MM.1S (cell line): Measurements from ENCODE around the gene DDHD1.

ENCODE experiments used
- DNase-seq: peaks from one replicate; pipeline ENCODE4 v3.0.0-alpha.2; 2015
- H2AFZ ChIP-seq: fragments of 300-600 bp; sonication (generic); 2 replicates; pipeline ENCODE4 v1.6.0; 2016; ENCODE audit warnings: antibody characterized with exemption, low read length
- H3F3A ChIP-seq: fragments of 300-600 bp; sonication (generic); 2 replicates; pipeline ENCODE4 v1.6.1; 2016; ENCODE audit warnings: mild to moderate bottlenecking, antibody characterized with exemption, low read length, moderate library complexity, mixed read lengths; ENCODE audit not compliant: insufficient read depth
- H3K27ac ChIP-seq: fragments of 300-600 bp; sonication (generic); 2 replicates; pipeline ENCODE4 v1.5.1; 2016; ENCODE audit warnings: mild to moderate bottlenecking, low read length
- H3K27me3 ChIP-seq: fragments of 300-600 bp; sonication (generic); replicated peaks from 2 replicates; pipeline ENCODE4 v1.6.0; 2016; ENCODE audit warnings: low read length; ENCODE audit not compliant: insufficient read depth
- H3K36me3 ChIP-seq: fragments of 300-600 bp; sonication (generic); replicated peaks from 2 replicates; pipeline ENCODE4 v1.6.1; 2016; ENCODE audit warnings: mild to moderate bottlenecking, low read length, mixed read lengths; ENCODE audit not compliant: insufficient read depth
- H3K4me1 ChIP-seq: fragments of 300-600 bp; sonication (generic); 2 replicates; pipeline ENCODE4 v1.6.1; 2016; ENCODE audit warnings: low read length, mixed read lengths
- H3K4me2 ChIP-seq: fragments of 300-600 bp; sonication (generic); 2 replicates; pipeline ENCODE4 v1.6.0; 2016; ENCODE audit warnings: low read depth, low read length
- H3K4me3 ChIP-seq: fragments of 300-600 bp; sonication (generic); 2 replicates; pipeline ENCODE4 v1.5.1; 2016; ENCODE audit warnings: low read length, mixed read lengths
- H3K79me2 ChIP-seq: fragments of 300-600 bp; sonication (generic); 2 replicates; pipeline ENCODE4 v1.6.1; 2016; ENCODE audit warnings: mixed run types, low read length, mixed read lengths
- H3K9ac ChIP-seq: fragments of 300-600 bp; sonication (generic); 2 replicates; pipeline ENCODE4 v1.6.1; 2016; ENCODE audit warnings: low read length, mixed read lengths
- H3K9me2 ChIP-seq: fragments of 300-600 bp; sonication (generic); replicated peaks from 2 replicates; pipeline ENCODE4 v1.6.1; 2016; ENCODE audit warnings: mild to moderate bottlenecking, low read length, mixed read lengths; ENCODE audit not compliant: insufficient read depth
- H3K9me3 ChIP-seq: fragments of 300-600 bp; sonication (generic); replicated peaks from 2 replicates; pipeline ENCODE4 v1.6.1; 2016; ENCODE audit warnings: mild to moderate bottlenecking, low read length, mixed read lengths; ENCODE audit not compliant: insufficient read depth
- H4K20me1 ChIP-seq: fragments of 300-600 bp; sonication (generic); 2 replicates; pipeline ENCODE4 v1.6.1; 2016; ENCODE audit warnings: mild to moderate bottlenecking, low read length, moderate library complexity, mixed read lengths; ENCODE audit not compliant: insufficient read depth
- EZH2 ChIP-seq: fragments of 300-600 bp; sonication (generic); optimal IDR thresholded peaks from 2 replicates; pipeline ENCODE3; 2017; ENCODE audit warnings: low read depth, mild to moderate bottlenecking, antibody characterized with exemption, low read length, mixed read lengths
- EZH2phosphoT487 ChIP-seq: fragments of 300-600 bp; sonication (generic); IDR thresholded peaks from 2 replicates; pipeline ENCODE4 v1.6.1; 2018; ENCODE audit warnings: antibody characterized with exemption, low read length
- TF ChIP-seq, protein P1 (sequence below): fragments of 300-600 bp; sonication (generic); IDR thresholded peaks from 2 replicates; pipeline ENCODE4 v1.5.1; 2016; ENCODE audit warnings: antibody characterized with exemption, low read length, mixed read lengths

The DDHD1 gene

DNA sequence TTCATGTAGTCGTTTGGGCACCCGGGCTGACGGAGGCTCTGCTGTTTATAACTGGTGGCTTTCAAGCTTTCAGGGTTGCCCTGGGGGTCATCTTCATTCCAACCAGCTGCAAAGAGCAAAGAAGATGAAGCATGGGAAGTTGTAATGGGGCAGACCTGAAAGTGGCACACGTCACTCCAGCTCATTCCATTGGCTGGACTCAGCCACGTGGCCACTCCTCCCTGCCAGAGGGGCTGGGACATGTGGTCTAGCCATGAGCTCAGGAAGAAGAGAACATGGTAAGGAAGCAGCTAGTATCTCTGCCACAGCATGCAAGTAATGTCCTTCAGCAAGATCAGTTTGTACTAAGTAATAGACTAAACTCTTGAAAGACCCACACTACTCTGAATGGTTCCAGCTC, 150.5 kb downstream of the DDHD1 start:
- Histone ChIP-seq H3K9me2 (no peaks in the 10 kb centered on the region), H3K27me3 (no peaks in the 10 kb centered on the region), H3K27ac (no peak overlapping the region), H3K4me1 (no peaks in the 10 kb centered on the region), H3F3A (no peaks in the 10 kb centered on the region), H3K4me2 (no peak overlapping the region), H3K9me3 (no peaks in the 10 kb centered on the region), H3K4me3 (no peak overlapping the region), H2AFZ (no peak overlapping the region), H3K9ac (no peak overlapping the region), H4K20me1 (no peaks in the 10 kb centered on the region), H3K79me2 (no peaks in the 10 kb centered on the region), H3K36me3 (no peaks in the 10 kb centered on the region)
- TF ChIP-seq, protein P1, sequence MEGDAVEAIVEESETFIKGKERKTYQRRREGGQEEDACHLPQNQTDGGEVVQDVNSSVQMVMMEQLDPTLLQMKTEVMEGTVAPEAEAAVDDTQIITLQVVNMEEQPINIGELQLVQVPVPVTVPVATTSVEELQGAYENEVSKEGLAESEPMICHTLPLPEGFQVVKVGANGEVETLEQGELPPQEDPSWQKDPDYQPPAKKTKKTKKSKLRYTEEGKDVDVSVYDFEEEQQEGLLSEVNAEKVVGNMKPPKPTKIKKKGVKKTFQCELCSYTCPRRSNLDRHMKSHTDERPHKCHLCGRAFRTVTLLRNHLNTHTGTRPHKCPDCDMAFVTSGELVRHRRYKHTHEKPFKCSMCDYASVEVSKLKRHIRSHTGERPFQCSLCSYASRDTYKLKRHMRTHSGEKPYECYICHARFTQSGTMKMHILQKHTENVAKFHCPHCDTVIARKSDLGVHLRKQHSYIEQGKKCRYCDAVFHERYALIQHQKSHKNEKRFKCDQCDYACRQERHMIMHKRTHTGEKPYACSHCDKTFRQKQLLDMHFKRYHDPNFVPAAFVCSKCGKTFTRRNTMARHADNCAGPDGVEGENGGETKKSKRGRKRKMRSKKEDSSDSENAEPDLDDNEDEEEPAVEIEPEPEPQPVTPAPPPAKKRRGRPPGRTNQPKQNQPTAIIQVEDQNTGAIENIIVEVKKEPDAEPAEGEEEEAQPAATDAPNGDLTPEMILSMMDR = no peak
- TF ChIP-seq EZH2 (no peak), EZH2phosphoT487 (no peak)
- DNase-seq = no peak

DNA sequence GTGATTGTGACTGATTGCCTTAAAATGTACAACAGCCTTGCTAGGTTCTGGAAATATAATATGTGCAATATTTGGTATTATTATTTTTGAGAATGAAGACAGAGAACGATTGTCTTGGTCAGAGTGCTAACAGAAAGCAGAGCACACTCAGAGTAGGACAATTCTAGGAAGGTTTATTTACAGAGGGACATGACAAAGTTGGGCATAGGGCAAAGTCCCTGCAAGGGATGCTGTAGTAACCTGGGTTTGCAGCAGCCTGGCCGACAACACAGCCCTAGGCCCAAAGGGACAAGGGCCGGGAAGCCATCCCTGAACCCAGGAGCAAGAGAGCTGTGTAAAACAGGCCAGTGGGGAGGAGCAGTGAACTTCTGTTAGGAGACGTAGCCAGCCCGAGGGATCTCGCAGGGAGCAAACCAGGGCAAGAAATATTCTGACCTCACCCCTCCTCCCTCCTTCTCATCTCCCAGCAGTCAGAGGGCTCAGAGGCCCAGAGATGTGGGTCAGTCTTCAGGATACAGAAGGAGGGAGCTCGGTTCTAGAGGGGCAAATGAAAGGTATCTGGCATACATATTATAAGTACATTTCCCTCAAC, 151.2 kb downstream of the DDHD1 start:
- H3K9me2 ChIP-seq = no peaks in the 10 kb centered on the region
- H3K27ac ChIP-seq = no peak overlapping the region
- H3K79me2 ChIP-seq = no peaks in the 10 kb centered on the region
- no peak overlapping the region for H2AFZ ChIP-seq
- H3K27me3 ChIP-seq = no peaks in the 10 kb centered on the region
- no peaks in the 10 kb centered on the region for H4K20me1 ChIP-seq
- H3K9ac ChIP-seq = no peak overlapping the region
- no peak overlapping the region for H3K4me2 ChIP-seq
- no peak overlapping the region for H3K4me3 ChIP-seq
- H3K36me3 ChIP-seq = no peaks in the 10 kb centered on the region
- no peak for TF ChIP-seq EZH2
- no peak for DNase-seq
- H3K9me3 ChIP-seq = no peaks in the 10 kb centered on the region
- H3F3A ChIP-seq = no peaks in the 10 kb centered on the region
- no peaks in the 10 kb centered on the region for H3K4me1 ChIP-seq

- no peaks in the 10 kb centered on the region for H4K20me1 ChIP-seq
- no peaks in the 10 kb centered on the region for H3K27me3 ChIP-seq
- no peak overlapping the region for H3K9ac ChIP-seq
- H3K4me2 ChIP-seq = no peak overlapping the region
- H3K4me3 ChIP-seq = no peak overlapping the region
- H3F3A ChIP-seq = no peaks in the 10 kb centered on the region
- no peaks in the 10 kb centered on the region for H3K36me3 ChIP-seq
- H3K4me1 ChIP-seq = no peaks in the 10 kb centered on the region
- no peak overlapping the region for H3K27ac ChIP-seq
- H3K79me2 ChIP-seq = no peaks in the 10 kb centered on the region
- H2AFZ ChIP-seq = no peak overlapping the region
- DNase-seq = no peak
- H3K9me2 ChIP-seq = no peaks in the 10 kb centered on the region
- no peaks in the 10 kb centered on the region for H3K9me3 ChIP-seq
- TF ChIP-seq EZH2 = no peak
- TF ChIP-seq, protein P1 = no peak
- TF ChIP-seq EZH2phosphoT487 = no peak
Measured at GRCh38 chr14:52998376-52999015, 154.6 kb downstream of the DDHD1 start.

DNA sequence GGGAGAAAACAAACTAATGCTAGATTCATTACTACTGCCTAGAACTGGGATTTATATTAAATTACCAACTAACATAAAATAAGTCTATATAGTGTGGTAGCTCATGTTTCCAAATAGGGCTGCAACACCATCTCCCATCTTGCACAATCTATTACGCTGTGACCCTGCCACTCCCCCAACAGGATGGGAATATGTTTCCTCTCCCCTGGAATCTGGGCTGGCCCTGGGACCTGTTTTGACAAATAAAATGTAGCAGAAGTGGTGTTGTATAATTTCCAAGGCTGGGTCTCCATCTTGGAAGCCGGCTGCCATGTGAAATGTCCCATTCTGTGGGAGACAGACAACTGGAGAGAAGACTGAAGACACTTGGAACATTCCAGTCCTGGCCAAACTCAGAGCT, 156.6 kb downstream of the DDHD1 start:
- no peaks in the 10 kb centered on the region for H3F3A ChIP-seq
- no peak overlapping the region for H3K4me3 ChIP-seq
- no peaks in the 10 kb centered on the region for H3K9me3 ChIP-seq
- H3K9me2 ChIP-seq = no peaks in the 10 kb centered on the region
- no peak overlapping the region for H3K4me2 ChIP-seq
- no peak overlapping the region for H3K27ac ChIP-seq
- no peaks in the 10 kb centered on the region for H3K36me3 ChIP-seq
- H3K27me3 ChIP-seq = no peaks in the 10 kb centered on the region
- no peak for DNase-seq
- H3K4me1 ChIP-seq = no peaks in the 10 kb centered on the region
- no peak overlapping the region for H2AFZ ChIP-seq
- no peak overlapping the region for H3K9ac ChIP-seq
- H3K79me2 ChIP-seq = no peaks in the 10 kb centered on the region
- TF ChIP-seq, protein P1 = no peak
- TF ChIP-seq EZH2 = no peak
- no peak for TF ChIP-seq EZH2phosphoT487
- no peaks in the 10 kb centered on the region for H4K20me1 ChIP-seq
